Tongue (tissue), 2 donors: ENCODE results near the gene TRAF3IP1. TPM values are rescaled to one million over a fixed set of nuclear protein-coding genes. Genes with fewer than 3 reads are reported as not detected.
"Not testable (repeated sequence)": the region's sequence is repeated elsewhere in the genome, so short reads cannot be mapped to it uniquely, and the experiment has no call there.

Experiments used
- DNase-seq: peaks from one replicate; pipeline ENCODE4 v3.0.0-alpha.2; 2015
- total RNA-seq: library from RNA; depleted of rRNA; stranded (reverse); fragments of >200 nt; gene quantifications from one replicate; pipeline ENCODE4 v1.2.3, GENCODE V29; 2014

The TRAF3IP1 gene
- total RNA-seq, 1 donor from 2014 or later: 3.5 TPM

- DNase-seq: no peak
Observed at GRCh38 chr2:238427435-238428162, 107.3 kb downstream of the TRAF3IP1 start.

- DNase-seq: no peak
Observed at GRCh38 chr2:238428866-238429265, 108.5 kb downstream of the TRAF3IP1 start.

GRCh38 chr2:238430781-238431180 lies 110.5 kb downstream of the TRAF3IP1 start:
- DNase-seq: no peak

- no peak for DNase-seq
Observed at GRCh38 chr2:238431456-238431855, 111.1 kb downstream of the TRAF3IP1 start.

- DNase-seq: no peak
Observed at GRCh38 chr2:238433300-238433915, 113.1 kb downstream of the TRAF3IP1 start.

- no peak for DNase-seq
Observed at GRCh38 chr2:238433941-238434845, 113.9 kb downstream of the TRAF3IP1 start.

- no peak for DNase-seq
Observed at GRCh38 chr2:238434846-238435751, 114.8 kb downstream of the TRAF3IP1 start.

GRCh38 chr2:238435752-238436096 lies 115.4 kb downstream of the TRAF3IP1 start:
- no peak for DNase-seq

GRCh38 chr2:238438856-238439849 lies 118.8 kb downstream of the TRAF3IP1 start:
- no peak for DNase-seq

- no peak for DNase-seq
Observed at GRCh38 chr2:238439917-238440316, 119.6 kb downstream of the TRAF3IP1 start.

GRCh38 chr2:238440331-238440730 lies 120.0 kb downstream of the TRAF3IP1 start:
- no peak for DNase-seq

- DNase-seq: no peak
Observed at GRCh38 chr2:238440767-238441166, 120.4 kb downstream of the TRAF3IP1 start.

- DNase-seq: peak; percentile 15
Observed at GRCh38 chr2:238441262-238442114, 121.2 kb downstream of the TRAF3IP1 start.

- not testable (repeated sequence) for DNase-seq
Observed at GRCh38 chr2:238442257-238442656, 121.9 kb downstream of the TRAF3IP1 start.

- DNase-seq: no peak
Observed at GRCh38 chr2:238444242-238444641, 123.9 kb downstream of the TRAF3IP1 start.

GRCh38 chr2:238445409-238446190 lies 125.3 kb downstream of the TRAF3IP1 start:
- no peak for DNase-seq

- no peak for DNase-seq
Observed at GRCh38 chr2:238446371-238446770, 126.1 kb downstream of the TRAF3IP1 start.

GRCh38 chr2:238448031-238448955 lies 128.0 kb downstream of the TRAF3IP1 start:
- DNase-seq: no peak
